Measurements from ENCODE around the gene CDK11B. TPM values are rescaled to one million over a fixed set of nuclear protein-coding genes. Genes with fewer than 3 reads are reported as not detected.
"Not testable (repeated sequence)": the region's sequence is repeated elsewhere in the genome, so short reads cannot be mapped to it uniquely, and the experiment has no call there.

The CDK11B gene
- total and polyA plus RNA-seq, 3 experiments from 2014 or later = 18.3 to 45.6 (median 42.2) TPM

DNA sequence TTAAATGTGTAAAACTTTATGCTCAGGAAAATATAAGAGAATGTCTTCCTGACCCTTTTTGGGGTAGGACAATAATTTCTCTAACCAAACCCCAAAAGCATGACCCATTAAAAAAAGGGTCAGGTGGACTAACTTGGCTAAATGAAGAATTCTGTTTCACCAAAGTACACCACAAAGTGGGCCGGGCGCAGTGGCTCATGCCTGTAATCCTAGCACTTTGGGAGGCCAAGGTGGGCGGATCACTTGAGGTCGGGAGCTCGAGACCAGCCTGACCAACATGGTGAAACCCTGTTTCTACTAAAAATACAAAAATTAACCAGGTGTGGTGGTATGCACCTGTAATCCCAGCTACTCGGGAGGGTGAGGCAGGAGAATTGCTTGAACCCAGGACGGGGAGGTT, 30.7 kb upstream of the CDK11B start:
- Mint-ChIP-seq H3K4me1 (peaks cover 17 to 35% (median 23%) of the 10 kb centered on the region in 3 donors), H3K27ac (peak overlapping the region in 1 of 8 donors; percentile 82), H3K4me3 (peak overlapping the region in 4 of 7 donors; percentile 18 to 86 (median 33)), H3K36me3 (peaks cover 0 to 19% (median 3%) of the 10 kb centered on the region in 3 donors)
- POLR2A ChIA-PET; H3K4me1 ChIP-seq (ENCODE audit: insufficient read depth, low read length); DNase-seq; H3K27me3 ChIP-seq (ENCODE audit: insufficient read depth, low read length, poor library complexity, severe bottlenecking); H3K9me3 ChIP-seq (ENCODE audit: low read length); H3K4me3 ChIP-seq (ENCODE audit: low read length); H3K36me3 ChIP-seq (ENCODE audit: insufficient read depth, low read length); H3K9me3 Mint-ChIP-seq; CTCF ChIA-PET; H3K27ac ChIP-seq (ENCODE audit: low read depth, low read length); H3K27me3 Mint-ChIP-seq: not testable (repeated sequence)

DNA sequence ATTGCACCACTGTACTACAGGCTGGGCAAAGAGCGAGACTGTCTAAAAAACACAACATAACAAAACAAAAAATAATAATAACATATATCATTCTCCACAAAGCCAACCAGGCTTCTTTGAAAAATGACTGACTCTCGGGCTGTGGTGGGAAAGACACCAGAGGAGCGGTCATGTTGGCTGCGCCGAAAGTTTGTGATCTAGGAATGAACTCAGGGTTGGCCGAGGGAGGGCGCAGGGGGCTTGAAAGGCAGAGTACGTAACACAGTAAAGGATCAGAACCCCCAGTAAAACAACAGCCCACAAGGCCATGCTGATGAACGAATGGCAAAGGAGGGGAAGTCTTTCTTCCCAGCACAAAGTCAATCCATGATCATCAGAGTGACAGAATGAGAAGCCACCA, 29.0 kb upstream of the CDK11B start:
- H3K4me1 ChIP-seq (ENCODE audit: insufficient read depth, low read length) = no peaks in the 10 kb centered on the region
- peaks cover 0 to 33% (median 3%) of the 10 kb centered on the region in 3 donors for H3K36me3 Mint-ChIP-seq
- H3K4me3 ChIP-seq (ENCODE audit: low read length) = no peak overlapping the region
- H3K9me3 ChIP-seq (ENCODE audit: low read length) = no peaks in the 10 kb centered on the region
- H3K27me3 Mint-ChIP-seq = peaks cover 0 to 1% of the 10 kb centered on the region in 2 donors
- POLR2A ChIA-PET = no interaction called here
- H3K36me3 ChIP-seq (ENCODE audit: insufficient read depth, low read length) = peaks cover 4% of the 10 kb centered on the region
- H3K4me3 Mint-ChIP-seq = peak overlapping the region in 3 of 7 donors; percentile 28 to 85 (median 42)
- H3K4me1 Mint-ChIP-seq = peaks cover 23 to 48% (median 32%) of the 10 kb centered on the region in 3 donors
- peak overlapping the region in 4 of 8 donors; percentile 33 to 88 (median 62) for H3K27ac Mint-ChIP-seq
- no peaks in the 10 kb centered on the region for H3K9me3 Mint-ChIP-seq
- H3K27ac ChIP-seq (ENCODE audit: low read depth, low read length) = no peak overlapping the region
- DNase-seq = no peak
- CTCF ChIA-PET = no interaction called here
- no peaks in the 10 kb centered on the region for H3K27me3 ChIP-seq (ENCODE audit: insufficient read depth, low read length, poor library complexity, severe bottlenecking)

DNA sequence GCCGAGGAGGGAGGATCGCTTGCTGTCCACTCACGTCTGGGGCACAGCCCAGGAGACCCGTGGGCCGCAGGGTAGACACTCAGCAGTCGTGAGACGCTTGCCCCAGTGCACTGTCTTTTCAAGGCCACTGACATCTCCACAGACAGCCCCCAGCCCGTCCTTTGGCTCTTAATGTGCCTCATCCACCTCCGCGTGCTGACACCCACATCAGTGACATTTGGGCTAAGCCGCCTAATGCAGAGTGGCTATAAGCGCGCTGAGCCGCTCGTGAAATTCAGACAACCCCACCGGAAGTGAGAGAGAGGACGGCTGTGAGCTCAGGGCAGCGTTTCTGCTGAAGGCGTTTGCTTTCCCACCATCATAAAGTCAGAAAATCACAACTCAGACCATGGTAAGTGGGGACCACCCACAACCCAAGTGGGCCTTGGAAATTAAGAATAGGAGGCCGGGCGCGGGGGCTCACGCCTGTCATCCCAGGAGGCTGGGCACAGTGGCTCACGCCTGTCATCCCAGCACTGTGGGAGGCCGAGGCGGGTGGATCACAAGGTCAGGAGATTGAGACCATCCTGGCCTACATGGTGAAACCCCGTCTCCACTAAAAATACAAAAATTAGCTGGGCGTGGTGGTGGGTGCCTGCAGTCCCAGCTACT, 25.4 kb upstream of the CDK11B start:
- H3K27me3 ChIP-seq (ENCODE audit: insufficient read depth, low read length, poor library complexity, severe bottlenecking) = no peaks in the 10 kb centered on the region
- peaks cover 0 to 33% (median 3%) of the 10 kb centered on the region in 3 donors for H3K36me3 Mint-ChIP-seq
- H3K36me3 ChIP-seq (ENCODE audit: insufficient read depth, low read length) = peaks cover 11% of the 10 kb centered on the region
- DNase-seq = peak in 1 of 5 donors; percentile 45
- H3K9me3 ChIP-seq (ENCODE audit: low read length) = no peaks in the 10 kb centered on the region
- peaks cover 26 to 51% (median 34%) of the 10 kb centered on the region in 3 donors for H3K4me1 Mint-ChIP-seq
- no peaks in the 10 kb centered on the region for H3K4me1 ChIP-seq (ENCODE audit: insufficient read depth, low read length)
- peaks cover 0 to 1% of the 10 kb centered on the region in 2 donors for H3K27me3 Mint-ChIP-seq
- no peak overlapping the region for H3K4me3 Mint-ChIP-seq
- no peaks in the 10 kb centered on the region for H3K9me3 Mint-ChIP-seq
- peak overlapping the region in 2 of 8 donors; percentile 33 to 39 for H3K27ac Mint-ChIP-seq
- H3K27ac ChIP-seq (ENCODE audit: low read depth, low read length) = no peak overlapping the region
- POLR2A ChIA-PET = interaction anchor here (0.7 kb wide), 1 partner anchor 126 kb away, joined by 3 read pairs; no protein-coding TSS in a partner anchor
- CTCF ChIA-PET = no interaction called here
- no peak overlapping the region for H3K4me3 ChIP-seq (ENCODE audit: low read length)

DNA sequence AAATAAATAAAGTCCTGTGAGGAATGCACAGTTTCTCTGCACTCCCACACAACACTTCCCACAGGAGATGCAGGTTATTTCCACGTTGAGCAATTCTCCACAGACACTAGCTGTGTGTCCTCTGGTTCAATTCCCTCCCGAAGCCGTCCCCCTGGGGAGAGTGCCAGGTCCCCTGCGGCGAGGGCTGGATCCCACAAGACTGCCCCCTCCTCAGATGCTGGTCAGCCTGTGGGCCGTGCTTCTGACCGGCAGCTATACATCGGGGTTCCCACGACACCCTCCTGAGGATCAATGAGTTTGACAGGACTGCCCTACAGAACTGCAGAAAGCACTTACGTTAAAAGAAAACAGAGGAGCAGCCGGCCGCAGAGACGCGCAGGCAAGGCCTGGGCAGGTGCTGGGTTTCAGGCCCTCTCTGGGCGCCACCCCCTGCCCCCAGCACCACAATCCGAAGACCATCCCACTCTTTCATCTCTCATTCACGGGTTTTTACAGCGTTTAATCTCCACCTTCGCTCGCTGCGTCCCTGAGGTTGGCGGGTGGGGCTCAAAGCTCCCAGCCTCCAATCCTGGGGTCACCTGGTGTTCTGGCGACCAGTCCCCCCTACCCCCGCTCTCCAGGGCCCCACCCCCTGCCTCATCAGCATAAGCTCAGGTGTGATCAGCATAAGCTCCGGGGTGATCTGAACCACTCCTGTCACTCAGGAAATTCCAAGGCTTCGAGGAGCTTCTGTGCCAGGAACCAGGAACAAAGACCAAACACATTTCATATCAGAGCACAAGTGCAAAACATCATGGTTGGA, 24.5 kb upstream of the CDK11B start:
- ChIA-PET POLR2A (no interaction called here), CTCF (no interaction called here)
- H3K27ac ChIP-seq (ENCODE audit: low read depth, low read length) = no peak overlapping the region
- peak in 1 of 5 donors; percentile 43 for DNase-seq
- H3K9me3 ChIP-seq (ENCODE audit: low read length) = no peaks in the 10 kb centered on the region
- Mint-ChIP-seq H3K4me3 (peak overlapping the region in 1 of 7 donors; percentile 30), H3K4me1 (peaks cover 32 to 56% (median 39%) of the 10 kb centered on the region in 3 donors), H3K9me3 (no peaks in the 10 kb centered on the region), H3K27me3 (peaks cover 0 to 2% of the 10 kb centered on the region in 2 donors), H3K36me3 (peaks cover 0 to 30% (median 3%) of the 10 kb centered on the region in 3 donors), H3K27ac (peak overlapping the region in 5 of 8 donors; percentile 17 to 64 (median 33))
- peaks cover 6% of the 10 kb centered on the region for H3K4me1 ChIP-seq (ENCODE audit: insufficient read depth, low read length)
- H3K36me3 ChIP-seq (ENCODE audit: insufficient read depth, low read length) = peaks cover 11% of the 10 kb centered on the region
- no peaks in the 10 kb centered on the region for H3K27me3 ChIP-seq (ENCODE audit: insufficient read depth, low read length, poor library complexity, severe bottlenecking)
- H3K4me3 ChIP-seq (ENCODE audit: low read length) = no peak overlapping the region

DNA sequence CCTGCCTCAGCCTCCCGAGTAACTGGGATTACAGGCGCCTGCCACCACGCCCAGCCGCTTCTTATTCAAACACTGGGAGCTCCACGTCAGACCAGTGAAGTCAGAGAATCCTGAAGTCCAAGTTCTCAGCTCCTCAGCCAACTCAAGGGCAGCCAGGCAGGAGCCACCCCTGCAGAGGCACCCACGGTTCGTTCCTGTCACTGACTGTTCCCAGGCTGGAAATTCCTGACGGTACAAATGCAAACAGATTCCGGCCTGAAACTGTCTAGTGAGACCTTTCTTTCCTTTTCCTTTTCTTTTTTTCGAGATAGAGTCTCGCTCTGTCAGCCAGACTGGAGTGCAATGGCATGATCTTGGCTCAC, 22.1 kb upstream of the CDK11B start:
- peaks cover 0 to 2% of the 10 kb centered on the region in 2 donors for H3K27me3 Mint-ChIP-seq
- Histone ChIP-seq H3K27ac (ENCODE audit: low read depth, low read length) (no peak overlapping the region), H3K4me1 (ENCODE audit: insufficient read depth, low read length) (peaks cover 15% of the 10 kb centered on the region), H3K27me3 (ENCODE audit: insufficient read depth, low read length, poor library complexity, severe bottlenecking) (no peaks in the 10 kb centered on the region), H3K4me3 (ENCODE audit: low read length) (no peak overlapping the region), H3K36me3 (ENCODE audit: insufficient read depth, low read length) (peaks cover 11% of the 10 kb centered on the region), H3K9me3 (ENCODE audit: low read length) (no peaks in the 10 kb centered on the region)
- no peaks in the 10 kb centered on the region for H3K9me3 Mint-ChIP-seq
- ChIA-PET POLR2A (no interaction called here), CTCF (no interaction called here)
- H3K4me1 Mint-ChIP-seq = peaks cover 34 to 49% (median 43%) of the 10 kb centered on the region in 3 donors
- peak in 1 of 5 donors; percentile 8 for DNase-seq
- no peak overlapping the region for H3K4me3 Mint-ChIP-seq
- H3K27ac Mint-ChIP-seq = peak overlapping the region in 2 of 8 donors; percentile 77 to 84
- peaks cover 0 to 26% (median 2%) of the 10 kb centered on the region in 3 donors for H3K36me3 Mint-ChIP-seq

DNA sequence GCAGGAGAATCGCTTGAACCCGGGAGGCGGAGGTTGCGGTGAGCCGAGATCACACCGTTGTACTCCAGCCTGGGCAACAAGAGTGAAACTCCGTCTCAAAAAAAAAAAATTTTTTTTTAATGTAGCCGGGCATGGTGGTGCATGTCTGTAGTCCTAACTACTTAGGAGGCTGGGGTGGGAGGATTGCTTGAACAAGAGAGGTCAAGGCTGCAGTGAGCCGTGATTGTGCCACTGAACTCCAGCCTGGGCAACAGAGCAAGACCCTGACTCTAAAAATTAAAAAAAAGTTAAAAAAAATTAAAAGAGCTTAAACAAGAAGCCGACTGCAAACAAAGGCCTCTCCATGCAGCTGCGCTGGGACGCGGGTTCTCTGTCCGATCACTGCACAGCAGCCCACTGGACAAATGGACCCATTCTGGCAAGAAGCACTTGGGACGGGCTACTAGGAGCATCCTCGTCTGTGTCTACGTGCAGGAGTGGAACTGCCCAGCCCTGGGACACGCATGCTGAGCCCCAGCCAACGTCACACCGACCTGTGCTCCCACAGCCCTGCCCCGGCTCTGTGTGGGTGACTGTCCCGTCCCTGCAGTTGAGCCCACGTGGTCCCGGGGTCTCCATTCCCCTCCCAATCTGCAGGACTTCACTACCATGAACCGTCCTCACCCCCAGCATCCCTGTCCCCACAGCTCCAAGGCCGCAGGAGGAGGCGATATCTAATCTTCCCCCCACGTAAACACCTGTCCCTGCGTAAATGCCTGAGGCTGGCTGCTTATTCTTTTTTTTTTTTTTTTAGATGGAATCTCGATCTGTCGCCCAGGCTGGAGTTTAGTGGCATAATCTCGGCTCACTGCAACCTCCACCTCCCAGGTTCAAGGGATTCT, 21.5 kb upstream of the CDK11B start:
- H3K27me3 ChIP-seq (ENCODE audit: insufficient read depth, low read length, poor library complexity, severe bottlenecking) = no peaks in the 10 kb centered on the region
- H3K27ac ChIP-seq (ENCODE audit: low read depth, low read length) = no peak overlapping the region
- Mint-ChIP-seq H3K27me3 (peaks cover 0 to 2% of the 10 kb centered on the region in 2 donors), H3K36me3 (peaks cover 0 to 23% (median 0%) of the 10 kb centered on the region in 3 donors), H3K9me3 (no peaks in the 10 kb centered on the region), H3K4me3 (peak overlapping the region in 1 of 7 donors; percentile 61), H3K27ac (peak overlapping the region in 2 of 8 donors; percentile 90 to 96), H3K4me1 (peaks cover 31 to 45% (median 40%) of the 10 kb centered on the region in 3 donors)
- H3K4me3 ChIP-seq (ENCODE audit: low read length) = no peak overlapping the region
- POLR2A ChIA-PET = interaction anchor here (0.6 kb wide), 1 partner anchor 104 kb away, joined by 3 read pairs; no protein-coding TSS in a partner anchor
- CTCF ChIA-PET = no interaction called here
- peaks cover 15% of the 10 kb centered on the region for H3K4me1 ChIP-seq (ENCODE audit: insufficient read depth, low read length)
- DNase-seq = peak in 1 of 5 donors; percentile 42
- H3K9me3 ChIP-seq (ENCODE audit: low read length) = no peaks in the 10 kb centered on the region
- H3K36me3 ChIP-seq (ENCODE audit: insufficient read depth, low read length) = peaks cover 11% of the 10 kb centered on the region

DNA sequence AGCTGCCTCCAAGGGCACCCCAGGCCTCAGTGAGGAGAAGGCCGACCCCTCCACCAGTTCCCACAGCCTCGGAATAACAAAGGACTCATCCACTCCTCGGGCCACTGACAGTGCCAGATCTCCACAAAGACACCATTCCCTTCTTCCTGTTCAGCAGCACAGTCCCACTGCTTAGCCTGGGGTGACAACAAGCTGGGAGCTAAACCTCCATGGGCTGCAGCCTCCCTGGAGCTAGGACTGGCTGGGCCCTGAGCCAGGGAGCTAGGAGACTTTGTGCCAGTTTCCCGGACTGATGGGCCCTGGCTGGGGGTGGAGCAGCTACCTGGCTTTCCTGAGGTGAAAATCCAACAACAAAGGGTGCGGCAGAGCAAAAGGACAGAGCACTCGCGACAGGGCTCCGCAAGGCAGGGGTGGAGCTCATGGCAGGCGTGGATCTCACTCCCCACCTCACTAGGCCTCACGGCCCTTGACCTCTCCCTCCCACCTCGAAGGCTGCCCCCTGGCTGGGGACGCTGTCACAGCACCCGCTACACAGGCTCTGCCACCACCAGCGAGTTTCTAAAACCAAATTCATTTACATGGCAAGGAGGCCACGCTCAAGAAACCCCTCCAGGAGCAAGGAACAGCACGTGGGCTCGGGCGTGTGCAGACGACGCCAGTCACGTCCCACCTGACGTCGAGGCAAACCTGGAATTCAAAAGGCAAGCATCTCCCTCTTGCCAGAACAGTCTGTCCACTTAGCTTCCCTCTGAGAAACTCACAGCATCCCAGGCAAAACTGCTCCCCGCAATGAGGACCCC, 20.0 kb upstream of the CDK11B start:
- Histone ChIP-seq H3K36me3 (ENCODE audit: insufficient read depth, low read length) (peaks cover 11% of the 10 kb centered on the region), H3K4me3 (ENCODE audit: low read length) (peak overlapping the region; percentile 49), H3K27ac (ENCODE audit: low read depth, low read length) (no peak overlapping the region), H3K27me3 (ENCODE audit: insufficient read depth, low read length, poor library complexity, severe bottlenecking) (no peaks in the 10 kb centered on the region), H3K9me3 (ENCODE audit: low read length) (no peaks in the 10 kb centered on the region), H3K4me1 (ENCODE audit: insufficient read depth, low read length) (peaks cover 15% of the 10 kb centered on the region)
- H3K27me3 Mint-ChIP-seq = peaks cover 0 to 2% of the 10 kb centered on the region in 2 donors
- H3K4me3 Mint-ChIP-seq = peak overlapping the region; percentile 78 to 91 (median 86)
- ChIA-PET CTCF (interaction anchor here (0.6 to 2.0 kb wide), 5 partner anchors 9 to 104 kb away, joined by 3 to 8 read pairs (median 4); partner anchors contain the start of gene CDK11A), POLR2A (interaction anchor here (2.4 kb wide), 1 partner anchor 49 kb away, joined by 19 read pairs; no protein-coding TSS in a partner anchor)
- peaks cover 0 to 25% (median 0%) of the 10 kb centered on the region in 3 donors for H3K36me3 Mint-ChIP-seq
- peak in 4 of 5 donors; percentile 21 to 51 (median 38) for DNase-seq
- no peaks in the 10 kb centered on the region for H3K9me3 Mint-ChIP-seq
- H3K27ac Mint-ChIP-seq = peak overlapping the region; percentile 90 to 99 (median 96)
- H3K4me1 Mint-ChIP-seq = peaks cover 31 to 42% (median 36%) of the 10 kb centered on the region in 3 donors
